ENCODE measurements around the gene SKAP2.

GRCh38 chr7:26696161-26696560 is 168.2 kb downstream of the SKAP2 start:
- no peak for TF ChIP-seq CTCF (IDR thresholded peaks at IDR 0.05)
- no peak for TF ChIP-seq POLR2A (IDR thresholded peaks at IDR 0.05)
- TF ChIP-seq POLR2AphosphoS5 (IDR thresholded peaks at IDR 0.05): no peak
- no peak for TF ChIP-seq EP300 (IDR thresholded peaks at IDR 0.05)
